T-helper 9 cell (primary cell): ENCODE measurements around the gene D2HGDH.

Experiments used
- DNase-seq: peaks from one replicate; pipeline ENCODE4 v3.0.0-alpha.2; 2020
- total RNA-seq, 2 donors: gene quantifications; one replicate each; lab custom pipeline; 2026; lab: John Stamatoyannopoulos, UW

The D2HGDH gene
- total RNA-seq, result 25.3 to 53.6 reads per million in 2 donors

GRCh38 chr2:241734467-241735208 lies at the start of gene D2HGDH:
TSS of gene D2HGDH (plus strand) at chr2:241734630. CDS start at chr2:241735225, 595 bp downstream.
- DNase-seq, result peak; percentile 96

DNA sequence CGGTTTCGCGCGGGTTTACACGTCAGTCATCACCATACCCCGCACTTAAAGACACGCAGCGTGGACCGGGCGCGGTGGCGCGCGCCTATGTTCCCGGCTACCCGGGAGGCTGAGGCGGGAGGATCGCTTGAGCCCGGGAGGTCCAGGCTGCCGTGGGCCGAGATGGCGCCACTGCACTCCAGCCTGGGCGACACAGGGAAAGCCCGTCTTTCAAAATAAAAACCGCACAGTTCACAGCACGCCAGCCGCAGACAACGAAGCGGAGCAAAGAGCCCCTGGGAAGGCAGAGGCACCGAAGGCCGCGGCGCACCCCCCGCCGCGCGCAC lies 48.1 kb upstream of the D2HGDH start:
- no peak for DNase-seq

GRCh38 chr2:241686650-241687425 lies 47.6 kb upstream of the D2HGDH start, which contains the start of gene DTYMK:
TSS of gene DTYMK (minus strand) at chr2:241686815. CDS start at chr2:241686783, 32 bp downstream.
- peak; percentile 93 for DNase-seq

- DNase-seq, result no peak
Observed at GRCh38 chr2:241689306-241689705, 45.1 kb upstream of the D2HGDH start.

GRCh38 chr2:241690202-241690717 lies 44.2 kb upstream of the D2HGDH start:
- DNase-seq, result no peak

DNA sequence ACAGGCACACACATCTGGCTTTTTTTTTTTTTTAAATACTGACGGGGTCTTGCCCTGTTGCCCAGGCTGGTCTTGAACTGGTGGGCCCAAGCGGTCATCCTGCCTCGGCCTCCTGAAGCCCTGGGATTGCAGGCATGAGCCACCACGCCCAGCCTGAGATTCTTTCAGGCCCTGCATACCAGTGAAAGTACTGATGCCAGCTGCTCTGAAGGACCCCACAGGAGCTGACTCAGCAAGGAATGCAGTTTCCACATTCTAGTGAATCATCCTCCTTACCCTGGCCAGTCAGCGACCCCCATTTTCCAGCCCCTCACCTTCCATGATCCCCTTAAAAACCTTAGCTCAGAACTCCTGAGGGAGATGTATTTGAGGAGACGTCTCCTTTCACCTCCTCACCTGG lies 42.0 kb upstream of the D2HGDH start:
- no peak for DNase-seq

DNA sequence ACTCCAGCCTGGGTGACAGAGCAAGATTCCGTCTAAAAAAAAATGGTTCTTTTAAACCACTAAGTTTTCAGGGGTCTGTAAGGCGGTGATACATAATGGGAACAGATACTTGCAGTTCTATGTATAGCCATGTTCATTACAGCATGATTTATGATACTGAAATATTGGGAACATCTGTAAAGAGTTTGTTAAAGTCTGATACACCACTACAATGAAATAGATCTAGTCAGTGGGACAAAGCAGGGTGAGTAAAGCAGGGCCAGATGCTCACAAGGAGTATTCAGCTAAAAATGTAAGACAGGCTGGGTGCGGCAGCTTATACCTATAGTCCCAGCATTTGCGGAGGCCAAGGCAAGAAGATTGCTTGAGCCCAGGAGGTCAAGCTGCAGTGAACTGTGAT lies 38.8 kb upstream of the D2HGDH start:
- no peak for DNase-seq

DNA sequence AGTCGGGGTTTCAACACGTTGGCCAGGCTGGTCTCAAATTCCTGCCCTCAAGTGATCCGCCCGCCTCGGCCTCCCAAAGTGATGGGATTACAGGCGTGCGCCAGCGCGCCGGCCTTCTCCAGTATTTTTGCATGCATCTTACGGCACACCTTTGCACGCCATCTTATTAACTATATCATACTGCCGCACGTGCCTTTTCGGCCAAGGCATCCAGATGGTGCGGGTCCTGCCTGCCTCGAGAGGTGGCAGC lies 33.4 kb upstream of the D2HGDH start:
- DNase-seq, result no peak

- DNase-seq, result peak; percentile 96
Observed at GRCh38 chr2:241701399-241702154, 32.9 kb upstream of the D2HGDH start, which contains the start of gene ING5. TSS of gene ING5 (plus strand) at chr2:241702039. CDS start at chr2:241702066, 27 bp downstream.

DNA sequence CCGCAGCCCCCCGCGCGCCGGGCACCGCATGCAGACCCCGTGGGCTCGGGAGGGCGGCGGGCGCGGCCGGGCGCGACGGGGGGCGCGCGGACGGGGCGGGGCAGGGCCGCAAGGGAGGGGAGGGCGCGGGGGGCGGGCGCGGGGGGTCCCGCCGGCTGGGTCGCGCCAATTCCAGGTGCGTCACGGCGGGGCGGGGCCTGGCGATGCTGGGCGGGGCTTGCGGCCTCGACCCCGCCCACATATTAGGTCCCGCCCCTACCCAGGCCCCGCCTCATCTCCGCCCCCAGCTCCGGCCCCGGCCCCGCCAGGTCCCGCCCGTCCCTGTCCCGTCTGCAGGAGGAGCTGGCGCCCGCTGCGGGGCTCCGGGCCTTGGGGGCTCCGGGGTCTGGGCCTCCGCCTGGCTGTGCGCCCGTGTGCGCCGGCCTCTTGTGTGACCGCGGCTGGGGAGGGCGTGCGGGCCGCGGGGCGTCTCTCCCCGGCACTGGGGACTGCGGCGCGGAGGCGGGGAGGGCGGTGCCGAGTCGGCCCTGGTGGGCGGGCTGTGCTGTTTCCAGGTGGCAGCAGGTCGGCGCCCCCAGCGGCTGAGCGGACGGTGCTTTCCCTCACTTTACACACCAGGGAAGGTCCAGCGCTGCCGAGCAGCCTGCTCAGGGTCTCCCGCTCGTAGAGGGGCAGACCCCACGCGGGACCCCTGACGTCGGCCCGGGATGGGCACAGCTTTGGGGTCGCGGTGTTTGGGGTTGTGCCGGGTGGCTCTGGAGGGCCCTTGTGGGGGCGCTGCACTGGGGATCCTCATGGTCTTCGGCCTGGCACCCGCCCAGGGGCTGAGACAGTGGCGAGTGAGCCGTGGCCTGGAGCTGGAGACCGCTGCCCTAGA lies 32.0 kb upstream of the D2HGDH start:
- DNase-seq, result peak; percentile 82

- DNase-seq, result no peak
Observed at GRCh38 chr2:241703032-241703604, 31.3 kb upstream of the D2HGDH start.

GRCh38 chr2:241706537-241706936 lies 27.9 kb upstream of the D2HGDH start:
- no peak for DNase-seq

DNA sequence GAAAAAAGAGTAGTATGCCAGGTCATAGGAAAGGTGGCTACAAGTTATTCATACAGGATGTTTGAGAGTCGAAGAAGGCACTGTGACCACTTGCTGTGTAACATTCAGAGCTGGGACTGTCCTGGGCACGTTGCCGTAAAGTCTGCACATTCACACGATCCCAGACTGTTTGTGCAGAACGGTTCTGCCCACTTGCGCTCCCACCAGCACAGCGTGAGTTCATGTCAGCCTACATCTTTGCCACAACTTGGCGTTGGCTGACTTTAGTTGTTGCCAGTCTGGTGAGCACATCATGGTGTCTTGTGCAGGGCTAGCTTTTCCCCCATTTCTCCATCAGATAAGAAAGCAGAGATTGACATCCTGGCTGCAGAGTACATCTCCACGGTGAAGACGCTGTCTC lies 25.6 kb upstream of the D2HGDH start:
- DNase-seq, result no peak

DNA sequence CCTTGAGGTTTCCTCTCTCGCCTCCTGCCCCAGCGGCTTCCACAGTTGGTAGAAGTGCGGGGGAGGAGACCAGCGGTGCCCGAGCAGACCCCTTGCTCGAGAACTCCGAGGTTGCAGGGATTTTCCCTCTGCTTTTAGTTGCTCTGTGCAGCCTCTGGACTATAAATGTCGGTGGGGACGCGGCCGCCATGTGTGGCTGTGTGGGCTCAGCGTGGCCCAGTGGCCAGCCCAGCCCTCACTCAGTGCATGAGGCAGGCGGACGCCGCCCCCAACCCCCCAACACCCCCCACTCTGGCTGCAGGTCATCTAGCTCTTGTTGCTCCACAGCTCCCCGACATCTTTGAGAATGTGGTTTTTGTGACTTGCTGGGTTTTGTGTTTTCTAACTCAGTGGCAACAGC lies 15.3 kb upstream of the D2HGDH start:
- no peak for DNase-seq

DNA sequence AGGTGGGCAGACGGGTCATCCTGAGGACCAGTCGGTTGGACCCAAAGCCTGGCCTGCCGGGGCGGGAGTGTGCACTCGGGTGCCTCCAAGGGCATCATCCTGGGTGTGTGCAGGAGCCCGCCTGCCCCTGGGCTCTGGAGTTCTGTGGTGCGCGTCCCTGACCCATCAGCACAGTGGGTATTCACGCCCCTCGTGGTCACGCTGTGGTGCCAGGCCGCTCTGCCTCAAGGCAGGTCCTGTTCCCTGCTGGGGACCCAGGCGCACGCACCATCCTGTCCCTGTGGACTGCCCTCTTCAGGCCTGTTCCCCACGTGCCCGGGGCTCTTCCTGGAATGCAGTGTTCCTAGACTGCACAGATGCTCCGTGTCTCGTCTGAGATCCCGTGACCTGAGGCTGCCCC lies 14.3 kb upstream of the D2HGDH start:
- DNase-seq, result no peak

GRCh38 chr2:241720560-241720959 lies 13.9 kb upstream of the D2HGDH start:
- DNase-seq, result no peak

GRCh38 chr2:241721852-241722251 lies 12.6 kb upstream of the D2HGDH start:
- no peak for DNase-seq

DNA sequence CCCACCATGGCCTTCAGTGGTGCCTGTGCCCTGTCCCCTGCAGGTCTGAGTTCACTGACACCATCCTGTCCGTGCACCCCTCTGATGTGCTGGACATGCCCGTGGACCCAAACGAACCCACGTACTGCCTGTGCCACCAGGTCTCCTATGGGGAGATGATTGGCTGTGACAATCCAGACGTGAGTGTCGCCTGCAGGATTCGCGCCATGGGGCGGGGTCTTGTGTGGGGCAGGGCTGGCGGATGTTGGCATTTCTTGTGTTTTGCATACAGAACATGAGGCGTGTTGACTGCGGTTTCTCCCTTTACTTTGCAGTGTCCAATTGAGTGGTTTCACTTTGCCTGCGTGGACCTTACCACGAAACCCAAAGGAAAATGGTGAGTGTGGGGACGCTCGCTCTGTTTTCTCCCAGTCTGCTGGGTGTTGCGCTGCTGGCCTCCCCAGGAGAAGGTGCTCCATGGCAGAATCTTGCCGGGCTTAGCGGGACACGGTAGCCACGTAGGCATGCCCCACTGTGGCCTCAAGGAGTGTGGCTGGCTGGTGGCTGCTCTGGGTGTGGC lies 11.5 kb upstream of the D2HGDH start:
- no peak for DNase-seq

GRCh38 chr2:241724259-241724974 lies 10.0 kb upstream of the D2HGDH start:
- no peak for DNase-seq

- DNase-seq, result no peak
Observed at GRCh38 chr2:241724975-241725870, 9.2 kb upstream of the D2HGDH start.
